Astrocyte (in vitro differentiated cells and primary cell): ENCODE results near the gene FAM120B. TPM values are rescaled to one million over a fixed set of nuclear protein-coding genes. Genes with fewer than 3 reads are reported as not detected.

ENCODE experiments used
- DNase-seq: peaks from one replicate; pipeline ENCODE4 v3.0.0-alpha.2; 2010; ENCODE audit warnings: low read depth
- FAIRE-seq: peaks from 2 replicates; lab custom pipeline; 2011; peaks lifted over from hg19 to GRCh38; lab: Jason Lieb, UNC
- H2AFZ ChIP-seq: 2 replicates; pipeline ENCODE4 v1.6.0; 2012; ENCODE audit warnings: low read depth, low read length, inconsistent platforms
- H3K27ac ChIP-seq: 2 replicates; pipeline ENCODE4 v1.5.1; 2011; ENCODE audit warnings: low read depth, low read length, inconsistent platforms
- H3K27me3 ChIP-seq: 2 replicates; pipeline ENCODE4 v1.6.0; 2011; ENCODE audit warnings: low read length, inconsistent platforms; ENCODE audit not compliant: insufficient read depth
- H3K36me3 ChIP-seq: 2 replicates; pipeline ENCODE4 v1.5.1; 2011; ENCODE audit warnings: low read length, inconsistent platforms; ENCODE audit not compliant: insufficient read depth
- H3K4me1 ChIP-seq: 2 replicates; pipeline ENCODE4 v1.5.1; 2011; ENCODE audit warnings: low read length, inconsistent platforms; ENCODE audit not compliant: insufficient read depth
- H3K4me2 ChIP-seq: 2 replicates; pipeline ENCODE4 v1.6.0; 2012; ENCODE audit warnings: low read length, inconsistent platforms
- H3K4me3 ChIP-seq: 2 replicates; pipeline ENCODE4 v1.5.1; 2011; ENCODE audit warnings: low read depth, mild to moderate bottlenecking, low read length, inconsistent platforms; ENCODE audit not compliant: insufficient read depth
- H3K79me2 ChIP-seq: 2 replicates; pipeline ENCODE4 v1.6.0; 2012; ENCODE audit warnings: mild to moderate bottlenecking, low read length, inconsistent platforms; ENCODE audit not compliant: insufficient read depth
- H3K9ac ChIP-seq: 2 replicates; pipeline ENCODE4 v1.6.0; 2012; ENCODE audit warnings: mild to moderate bottlenecking, low read length, inconsistent platforms
- H3K9me3 ChIP-seq: 2 replicates; pipeline ENCODE4 v1.5.1; 2012; ENCODE audit warnings: low read depth, mild to moderate bottlenecking, low read length, inconsistent platforms; ENCODE audit not compliant: insufficient read depth
- H4K20me1 ChIP-seq: 2 replicates; pipeline ENCODE4 v1.6.0; 2012; ENCODE audit warnings: low read length, inconsistent platforms; ENCODE audit not compliant: insufficient read depth
- H3K27ac Mint-ChIP-seq: one replicate; pipeline ENCODE4 v1.8.0; 2021; ENCODE audit warnings: mild to moderate bottlenecking, mixed read lengths; ENCODE audit not compliant: unreplicated experiment
- H3K27me3 Mint-ChIP-seq: one replicate; pipeline ENCODE4 v1.8.0; 2021; ENCODE audit warnings: low read depth, mixed read lengths; ENCODE audit not compliant: unreplicated experiment
- H3K36me3 Mint-ChIP-seq: one replicate; pipeline ENCODE4 v1.8.0; 2021; ENCODE audit warnings: low read depth, mixed read lengths; ENCODE audit not compliant: unreplicated experiment
- H3K4me1 Mint-ChIP-seq: one replicate; pipeline ENCODE4 v1.8.0; 2021; ENCODE audit warnings: low read depth, mixed read lengths; ENCODE audit not compliant: unreplicated experiment
- H3K4me3 Mint-ChIP-seq: one replicate; pipeline ENCODE4 v1.8.0; 2021; ENCODE audit warnings: mild to moderate bottlenecking, moderate library complexity, mixed read lengths; ENCODE audit not compliant: unreplicated experiment
- H3K9me3 Mint-ChIP-seq: one replicate; pipeline ENCODE4 v1.8.0; 2021; ENCODE audit warnings: mild to moderate bottlenecking, mixed read lengths; ENCODE audit not compliant: unreplicated experiment
- EZH2 ChIP-seq: IDR thresholded peaks from 2 replicates; pipeline ENCODE4 v1.6.1; 2012; ENCODE audit warnings: mild to moderate bottlenecking, low read length, inconsistent platforms; ENCODE audit not compliant: insufficient read depth
- total RNA-seq: library from RNA; stranded (reverse); gene quantifications from 2 replicates; pipeline ENCODE4 v1.2.1, GENCODE V29; 2021
- TF ChIP-seq, protein P1 (sequence below): IDR thresholded peaks from 2 replicates; pipeline ENCODE4 v1.5.1; 2011; ENCODE audit warnings: low read depth, mild to moderate bottlenecking, inconsistent platforms, low read length, moderate library complexity; ENCODE audit not compliant: insufficient read depth

FAM120B gene
- total RNA-seq, 1 donor from 2014 or later: 29.8 TPM

DNA sequence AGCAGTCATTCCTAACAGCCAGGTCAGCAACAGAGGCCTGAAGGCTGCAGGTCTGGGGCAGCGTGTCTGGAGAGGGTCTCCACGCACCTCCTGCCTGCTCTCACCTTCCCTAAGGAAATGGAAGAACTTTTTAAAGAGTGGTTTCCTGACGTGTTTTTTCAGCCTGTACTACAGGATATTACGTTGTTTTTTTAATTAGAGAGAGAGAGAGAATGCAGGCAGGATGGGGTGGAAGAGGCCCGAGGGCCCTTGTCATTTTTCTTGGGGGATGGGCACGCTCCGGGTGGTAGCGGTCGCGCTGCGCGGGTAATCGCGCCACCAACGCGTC is 17.7 kb upstream of the FAM120B start:
- H3K27ac Mint-ChIP-seq: no peak overlapping the region
- H3K4me1 ChIP-seq: peaks cover 3% of the 10 kb centered on the region
- H3K36me3 ChIP-seq: no peaks in the 10 kb centered on the region
- no peaks in the 10 kb centered on the region for H3K9me3 ChIP-seq
- no peak overlapping the region for H3K27ac ChIP-seq
- peaks cover 13% of the 10 kb centered on the region for H3K4me1 Mint-ChIP-seq
- no peak for TF ChIP-seq EZH2
- TF ChIP-seq, protein P1, sequence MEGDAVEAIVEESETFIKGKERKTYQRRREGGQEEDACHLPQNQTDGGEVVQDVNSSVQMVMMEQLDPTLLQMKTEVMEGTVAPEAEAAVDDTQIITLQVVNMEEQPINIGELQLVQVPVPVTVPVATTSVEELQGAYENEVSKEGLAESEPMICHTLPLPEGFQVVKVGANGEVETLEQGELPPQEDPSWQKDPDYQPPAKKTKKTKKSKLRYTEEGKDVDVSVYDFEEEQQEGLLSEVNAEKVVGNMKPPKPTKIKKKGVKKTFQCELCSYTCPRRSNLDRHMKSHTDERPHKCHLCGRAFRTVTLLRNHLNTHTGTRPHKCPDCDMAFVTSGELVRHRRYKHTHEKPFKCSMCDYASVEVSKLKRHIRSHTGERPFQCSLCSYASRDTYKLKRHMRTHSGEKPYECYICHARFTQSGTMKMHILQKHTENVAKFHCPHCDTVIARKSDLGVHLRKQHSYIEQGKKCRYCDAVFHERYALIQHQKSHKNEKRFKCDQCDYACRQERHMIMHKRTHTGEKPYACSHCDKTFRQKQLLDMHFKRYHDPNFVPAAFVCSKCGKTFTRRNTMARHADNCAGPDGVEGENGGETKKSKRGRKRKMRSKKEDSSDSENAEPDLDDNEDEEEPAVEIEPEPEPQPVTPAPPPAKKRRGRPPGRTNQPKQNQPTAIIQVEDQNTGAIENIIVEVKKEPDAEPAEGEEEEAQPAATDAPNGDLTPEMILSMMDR: no peak
- DNase-seq: no peak
- no peak for FAIRE-seq
- H3K4me3 Mint-ChIP-seq: peak overlapping the region; percentile 76
- peaks cover 5% of the 10 kb centered on the region for H3K36me3 Mint-ChIP-seq
- peak overlapping the region; percentile 82 for H2AFZ ChIP-seq
- H3K27me3 ChIP-seq: peaks cover 65% of the 10 kb centered on the region
- peak overlapping the region; percentile 3 for H3K4me3 ChIP-seq
- H3K9ac ChIP-seq: no peak overlapping the region
- no peaks in the 10 kb centered on the region for H3K79me2 ChIP-seq
- H4K20me1 ChIP-seq: peaks cover 25% of the 10 kb centered on the region
- no peaks in the 10 kb centered on the region for H3K9me3 Mint-ChIP-seq
- peak overlapping the region; percentile 92 for H3K4me2 ChIP-seq
- peaks cover 63% of the 10 kb centered on the region for H3K27me3 Mint-ChIP-seq

DNA sequence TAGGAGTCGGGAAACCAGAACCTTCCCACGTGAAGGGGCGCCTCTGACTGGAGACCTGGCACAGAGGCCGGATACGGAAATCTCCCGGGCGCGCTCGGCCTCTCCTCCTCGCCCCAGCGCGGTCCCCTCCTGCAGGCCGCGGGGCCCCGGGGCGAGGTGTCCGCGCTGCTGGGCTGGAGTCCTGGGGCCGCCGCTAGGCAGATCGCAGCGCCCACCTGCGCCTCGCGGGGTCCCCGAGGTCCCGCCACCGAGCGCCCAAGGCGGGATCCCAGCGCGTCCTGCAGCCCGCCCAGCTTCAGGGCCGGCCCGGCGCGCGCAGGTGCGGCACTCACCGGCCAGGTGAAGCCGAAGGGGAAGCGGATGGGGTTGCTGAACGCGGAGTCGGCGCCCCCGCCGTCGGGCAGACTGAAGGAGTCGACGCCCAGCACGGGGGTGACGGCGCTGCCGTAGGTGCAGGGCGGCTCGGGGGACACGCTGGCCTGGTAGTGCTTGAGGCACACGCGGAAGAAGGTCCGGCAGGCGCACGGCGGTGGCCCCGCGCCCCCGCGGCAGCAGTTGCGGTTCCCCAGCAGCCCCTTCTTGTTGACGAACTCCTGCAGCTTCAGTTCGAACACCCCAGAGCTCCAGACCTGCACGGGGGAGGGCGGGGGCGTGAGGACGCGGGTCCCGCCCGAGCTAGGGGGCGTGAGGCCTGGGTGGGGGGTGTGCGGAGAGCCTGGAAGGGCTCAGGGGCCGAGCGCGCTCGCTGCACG is 17.2 kb upstream of the FAM120B start:
- Histone ChIP-seq H3K27ac (no peak overlapping the region), H2AFZ (peak overlapping the region; percentile 82), H3K9me3 (no peaks in the 10 kb centered on the region), H3K79me2 (no peaks in the 10 kb centered on the region), H3K36me3 (no peaks in the 10 kb centered on the region), H4K20me1 (peaks cover 27% of the 10 kb centered on the region), H3K9ac (no peak overlapping the region), H3K4me3 (peak overlapping the region; percentile 65), H3K4me1 (peaks cover 3% of the 10 kb centered on the region), H3K27me3 (peaks cover 70% of the 10 kb centered on the region), H3K4me2 (peak overlapping the region; percentile 92)
- H3K4me1 Mint-ChIP-seq: peaks cover 13% of the 10 kb centered on the region
- DNase-seq (no peak), FAIRE-seq (no peak)
- H3K4me3 Mint-ChIP-seq: peak overlapping the region; percentile 76
- H3K36me3 Mint-ChIP-seq: peaks cover 5% of the 10 kb centered on the region
- TF ChIP-seq, protein P1: no peak
- TF ChIP-seq EZH2: peak; percentile 97
- no peaks in the 10 kb centered on the region for H3K9me3 Mint-ChIP-seq
- peaks cover 65% of the 10 kb centered on the region for H3K27me3 Mint-ChIP-seq
- H3K27ac Mint-ChIP-seq: no peak overlapping the region

- no peaks in the 10 kb centered on the region for H3K9me3 ChIP-seq
- FAIRE-seq: no peak
- peaks cover 27% of the 10 kb centered on the region for H4K20me1 ChIP-seq
- H3K4me3 ChIP-seq: peak overlapping the region; percentile 65
- TF ChIP-seq EZH2: peak; percentile 41
- TF ChIP-seq, protein P1: no peak
- H2AFZ ChIP-seq: peak overlapping the region; percentile 82
- H3K4me2 ChIP-seq: peak overlapping the region; percentile 92
- H3K36me3 ChIP-seq: no peaks in the 10 kb centered on the region
- no peaks in the 10 kb centered on the region for H3K79me2 ChIP-seq
- Mint-ChIP-seq H3K27ac (no peak overlapping the region), H3K36me3 (peaks cover 5% of the 10 kb centered on the region), H3K9me3 (no peaks in the 10 kb centered on the region), H3K4me1 (peaks cover 13% of the 10 kb centered on the region), H3K4me3 (peak overlapping the region; percentile 83), H3K27me3 (peaks cover 66% of the 10 kb centered on the region)
- no peak for DNase-seq
- peak overlapping the region; percentile 63 for H3K9ac ChIP-seq
- no peak overlapping the region for H3K27ac ChIP-seq
- H3K4me1 ChIP-seq: peaks cover 3% of the 10 kb centered on the region
- H3K27me3 ChIP-seq: peaks cover 75% of the 10 kb centered on the region
Observed at GRCh38 chr6:170289951-170290295, 16.6 kb upstream of the FAM120B start.
